COLO668 (cell line): Measurements from ENCODE around the gene ASPHD2.
A peak's percentile ranks its signal among the peaks of the same experiment; 100 is the strongest.
"Not testable (repeated sequence)": the region's sequence is repeated elsewhere in the genome, so short reads cannot be mapped to it uniquely, and the experiment has no call there.

Source experiments
- DNase-seq: peaks from one replicate; lab custom pipeline; 2025; ENCODE audit not compliant: unreplicated experiment; lab: John Stamatoyannopoulos, UW

Gene ASPHD2

GRCh38 chr22:26416256-26416655, 12.8 kb upstream of the ASPHD2 start:
- no peak for DNase-seq

DNA sequence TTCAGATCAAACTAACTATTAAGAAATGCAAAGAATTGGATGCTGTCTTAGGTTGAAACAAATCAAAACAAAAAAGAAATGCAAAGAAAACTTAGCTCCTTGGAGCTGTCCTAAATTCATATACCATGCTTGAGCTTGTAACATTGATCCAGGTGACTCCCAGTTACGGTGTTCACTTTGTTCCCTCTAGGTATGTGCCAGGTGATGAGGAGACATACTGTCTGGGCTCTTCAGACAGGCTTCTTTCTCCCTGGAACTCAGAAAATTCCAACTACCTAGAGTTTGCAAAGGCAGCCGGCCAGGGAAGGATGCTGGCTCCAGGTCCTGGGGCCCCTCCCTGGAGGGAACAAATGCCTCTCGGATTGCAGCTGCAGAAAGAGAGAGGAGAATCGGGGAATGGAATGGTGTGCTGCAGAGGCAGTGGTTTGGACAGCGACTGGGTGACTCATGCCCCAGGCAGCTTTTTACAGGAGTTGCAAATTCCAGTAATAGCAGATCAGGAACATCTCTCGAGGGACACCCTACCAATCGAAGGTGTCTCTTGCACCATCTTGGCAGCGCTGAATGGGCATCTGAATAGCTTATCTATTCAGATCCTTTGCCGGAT, 12.3 kb upstream of the ASPHD2 start:
- no peak for DNase-seq

DNA sequence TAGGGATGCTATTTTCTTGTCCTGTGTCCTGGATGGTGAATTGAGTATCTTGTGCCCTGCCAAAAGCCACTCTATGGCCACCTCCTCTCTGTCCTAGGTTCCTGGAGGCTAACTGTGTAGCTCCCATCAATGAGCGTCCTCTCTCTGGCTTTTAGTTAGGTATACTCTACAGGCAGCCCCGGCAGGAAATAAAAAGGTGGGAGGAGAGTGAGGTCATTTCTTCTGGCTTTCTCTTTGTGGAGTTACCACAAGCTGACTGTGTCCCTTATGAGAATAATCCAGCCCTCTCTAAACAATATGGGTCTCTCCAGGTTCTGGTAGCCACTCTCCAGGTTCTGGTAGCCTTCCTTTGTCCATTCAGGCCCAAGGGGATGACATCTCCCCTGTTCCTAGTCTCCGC, 11.7 kb upstream of the ASPHD2 start:
- no peak for DNase-seq

DNA sequence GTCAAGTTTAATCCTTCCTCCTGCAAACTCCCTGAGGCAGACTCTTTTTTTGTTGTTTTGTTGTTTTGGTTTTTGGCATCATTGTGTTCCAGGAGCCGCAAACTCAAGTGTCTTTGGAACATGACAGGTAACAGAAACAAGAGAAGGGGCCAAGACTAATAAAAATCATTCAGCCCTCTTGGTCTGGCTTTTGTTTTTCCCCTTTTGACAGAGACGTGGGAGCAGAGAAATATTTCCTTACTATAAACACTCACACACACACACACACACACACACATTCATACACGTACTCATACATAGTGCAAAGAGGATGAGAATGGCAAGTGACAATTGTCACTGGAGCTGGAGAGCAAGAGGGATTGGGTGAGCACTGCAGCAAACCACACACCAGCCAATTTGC, 10.4 kb upstream of the ASPHD2 start:
- DNase-seq, result no peak

DNA sequence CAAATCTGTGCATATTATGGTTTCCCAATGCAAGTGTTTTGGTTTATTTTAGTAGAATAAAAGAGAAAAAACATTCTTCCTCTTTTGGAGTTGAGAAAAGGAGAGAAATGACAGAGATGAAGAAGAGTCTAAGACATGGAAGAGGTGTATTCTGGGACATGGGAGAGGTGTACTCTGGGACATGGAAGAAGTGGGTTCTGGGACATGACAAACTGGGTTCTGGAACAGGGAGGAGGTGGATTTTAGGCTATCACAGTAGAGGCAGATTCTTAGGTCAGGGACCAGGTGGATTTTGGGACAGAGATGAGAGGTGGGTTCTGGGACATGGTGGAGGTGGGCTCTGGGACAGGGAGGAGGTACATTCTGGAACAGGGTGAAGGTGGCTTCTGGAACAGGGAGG, 2.1 kb upstream of the ASPHD2 start:
- no peak for DNase-seq

DNA sequence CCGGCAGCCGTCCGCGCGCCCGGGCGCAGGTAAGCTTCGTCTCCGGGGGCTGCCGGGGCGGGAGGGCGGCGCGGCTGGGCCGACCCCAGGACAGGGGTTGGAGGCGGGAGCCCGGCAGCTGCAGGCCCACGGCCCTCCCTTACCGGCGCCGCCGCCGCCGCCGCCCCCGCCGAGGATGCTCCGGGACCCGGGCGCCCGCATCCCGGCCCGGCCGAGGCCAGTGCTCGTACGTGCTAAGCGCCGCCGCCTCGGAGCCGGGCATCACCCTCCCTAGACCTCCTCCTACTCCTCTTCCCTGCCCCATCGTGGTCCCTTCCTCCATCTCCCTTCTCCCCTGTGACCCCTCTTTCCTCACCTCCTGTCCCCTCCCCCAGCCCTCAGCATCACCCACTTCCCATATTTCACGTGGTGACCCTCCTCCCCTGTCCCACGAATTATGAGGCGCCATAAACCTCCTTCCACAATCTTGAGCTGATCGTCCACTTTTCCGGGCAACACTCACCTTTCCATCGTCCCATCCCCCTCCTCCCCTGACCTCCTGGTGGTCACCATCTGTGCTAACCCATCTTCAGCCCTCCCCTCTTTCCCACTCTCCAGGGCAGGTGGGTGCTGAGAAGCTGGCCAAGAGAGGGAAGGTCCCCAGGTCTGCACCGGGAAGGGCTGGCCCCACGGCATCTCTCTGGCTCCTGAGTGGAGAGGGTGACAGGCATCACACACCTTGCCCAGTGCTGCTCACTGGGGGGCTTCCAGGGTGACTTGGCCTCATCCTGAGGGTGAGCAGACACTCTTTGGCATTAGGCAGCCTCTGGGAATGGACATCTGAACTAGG, 612 bp downstream of the ASPHD2 start:
- peak; percentile 46 for DNase-seq

DNA sequence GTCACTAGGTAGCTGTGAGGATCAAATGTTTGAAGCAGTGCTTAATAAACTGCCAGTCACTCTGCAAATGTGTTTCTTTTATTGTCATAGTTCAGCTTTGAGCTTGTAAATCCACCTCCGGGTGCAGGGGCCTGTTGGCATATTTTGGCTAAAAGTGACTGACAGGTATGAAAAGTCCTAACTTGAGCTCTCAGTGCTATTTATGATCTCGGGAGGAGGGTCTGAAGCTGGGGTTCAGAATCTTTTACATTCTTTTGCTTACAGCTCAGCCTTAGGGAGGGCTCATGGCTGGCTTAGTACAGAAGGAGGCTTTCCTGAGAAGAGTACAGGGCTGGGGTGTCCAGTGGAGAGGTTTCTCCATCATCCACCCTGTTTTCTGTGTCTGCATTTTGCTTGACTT, 1.5 kb downstream of the ASPHD2 start:
- DNase-seq, result no peak

DNA sequence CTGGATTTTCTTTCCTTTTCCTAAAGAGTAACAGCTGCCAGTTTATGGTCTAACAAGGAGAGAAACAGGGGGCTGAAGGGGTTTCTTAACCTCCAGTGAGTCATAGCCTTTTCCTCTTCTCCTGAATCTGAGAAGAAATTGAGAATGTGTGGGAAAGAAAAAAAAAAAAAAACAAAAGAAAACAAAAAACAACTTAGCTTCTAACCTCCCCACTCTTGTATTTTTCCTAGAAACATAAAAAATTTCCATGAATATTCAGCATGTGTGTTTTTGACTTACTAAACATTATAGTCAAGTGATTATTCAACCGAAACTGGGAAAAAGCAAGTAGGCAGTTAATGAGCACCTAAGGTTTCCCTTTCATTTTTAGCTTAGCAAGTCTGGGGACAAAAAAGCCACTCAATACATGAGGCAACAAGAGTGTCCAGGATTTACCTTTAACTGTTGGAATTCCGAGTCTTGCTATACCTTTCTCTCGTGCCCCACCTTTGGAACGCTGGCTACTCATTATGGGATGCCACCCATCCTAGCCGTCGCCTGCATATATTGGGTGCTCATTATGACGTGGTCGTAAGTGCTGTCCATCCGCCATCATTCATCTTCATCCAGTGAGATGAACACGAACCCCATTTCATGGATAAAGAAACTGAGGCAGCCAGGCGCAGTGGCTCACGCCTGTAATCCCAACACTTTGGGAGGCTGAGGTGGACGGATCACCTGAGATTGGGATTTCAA, 2.4 kb downstream of the ASPHD2 start:
- no peak for DNase-seq

DNA sequence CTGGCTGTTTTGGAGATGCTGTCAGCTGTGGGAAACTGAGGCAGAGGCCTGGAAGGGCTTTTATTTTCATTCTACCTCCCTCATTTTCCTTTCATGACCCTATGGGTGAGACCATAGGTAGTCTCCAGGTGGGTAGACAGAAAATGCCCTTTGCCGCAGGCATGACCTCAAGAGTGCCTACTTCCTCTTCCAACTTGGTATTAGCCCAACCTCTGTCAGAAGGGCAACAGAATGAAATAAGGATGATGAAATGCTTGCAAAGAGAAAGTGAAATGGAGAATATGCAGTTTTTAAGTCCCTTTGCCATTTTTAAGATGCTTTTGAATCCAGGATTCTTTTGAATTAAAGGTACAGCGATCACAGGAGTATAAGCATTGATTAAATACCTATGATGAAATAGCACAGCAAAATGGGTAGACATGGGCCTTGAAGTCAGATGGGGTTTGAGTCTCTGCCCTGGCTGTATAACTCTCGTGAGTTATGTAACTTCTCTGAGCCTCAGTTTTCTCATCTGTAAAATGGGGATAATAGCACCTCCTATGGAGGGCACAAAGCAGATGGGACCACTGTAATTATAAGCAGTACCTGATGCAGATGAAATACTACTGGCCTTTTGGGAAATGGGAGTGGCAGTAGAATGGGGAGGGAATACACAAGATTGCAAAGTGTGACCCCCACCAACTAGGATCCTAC, 3.7 kb downstream of the ASPHD2 start:
- DNase-seq, result no peak

GRCh38 chr22:26433805-26434204, 4.7 kb downstream of the ASPHD2 start:
- DNase-seq, result no peak

GRCh38 chr22:26435327-26436093, 6.5 kb downstream of the ASPHD2 start:
- DNase-seq, result no peak

- no peak for DNase-seq
Observed at GRCh38 chr22:26436903-26437515, 7.9 kb downstream of the ASPHD2 start.

GRCh38 chr22:26437694-26438392, 8.8 kb downstream of the ASPHD2 start:
- DNase-seq, result no peak

DNA sequence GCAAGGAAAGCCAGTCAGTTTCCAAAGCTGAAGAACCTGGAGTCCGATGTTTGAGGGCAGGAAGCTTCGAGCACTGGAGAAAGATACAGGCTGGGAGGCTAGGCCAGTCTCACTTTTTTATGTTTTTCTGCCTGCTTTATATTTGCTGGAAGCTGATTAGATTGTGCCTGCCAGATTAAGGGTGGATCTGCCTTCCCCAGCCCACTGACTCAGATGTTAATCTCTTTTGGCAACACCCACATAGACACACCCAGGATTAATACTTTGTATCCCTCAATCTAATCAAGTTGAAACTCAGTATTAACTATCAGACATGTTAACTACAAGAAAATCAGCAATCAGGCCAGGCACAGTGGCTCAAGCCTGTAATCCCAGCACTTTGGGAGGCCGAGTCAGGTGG, 9.7 kb downstream of the ASPHD2 start:
- not testable (repeated sequence) for DNase-seq

- DNase-seq, result no peak
Observed at GRCh38 chr22:26439559-26439958, 10.5 kb downstream of the ASPHD2 start.

DNA sequence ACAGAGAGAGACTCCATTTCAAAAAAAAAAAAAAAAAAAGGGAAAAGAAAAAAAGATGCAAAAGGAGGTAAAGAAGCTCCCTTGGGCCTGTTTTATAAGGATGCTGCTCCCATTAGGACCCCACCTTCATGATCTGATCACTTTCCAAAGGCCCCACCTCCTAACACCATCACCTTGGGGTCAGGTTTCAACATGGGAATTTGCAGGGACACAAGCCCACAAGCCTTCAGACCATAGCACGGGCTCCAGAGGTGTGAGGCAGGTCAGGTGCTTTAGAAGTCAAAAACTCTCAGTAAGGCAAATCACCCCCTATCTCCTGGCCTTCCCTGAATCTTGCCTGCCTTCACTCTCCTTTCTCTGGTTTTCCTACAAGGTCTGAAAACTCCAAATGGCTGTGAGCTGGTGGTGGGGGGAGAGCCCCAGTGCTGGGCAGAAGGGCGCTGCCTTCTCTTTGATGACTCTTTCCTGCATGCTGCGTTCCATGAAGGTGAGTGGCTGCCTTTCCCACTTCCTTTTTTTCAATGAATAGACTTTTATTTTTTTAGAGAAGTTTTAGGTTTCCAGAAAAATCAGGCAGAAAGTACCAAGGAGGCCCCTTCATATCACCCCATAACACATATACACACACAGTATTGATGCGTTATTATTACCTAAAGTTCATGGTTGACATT, 13.2 kb downstream of the ASPHD2 start:
- DNase-seq, result no peak

- no peak for DNase-seq
Observed at GRCh38 chr22:26443901-26444690, 15.0 kb downstream of the ASPHD2 start.

DNA sequence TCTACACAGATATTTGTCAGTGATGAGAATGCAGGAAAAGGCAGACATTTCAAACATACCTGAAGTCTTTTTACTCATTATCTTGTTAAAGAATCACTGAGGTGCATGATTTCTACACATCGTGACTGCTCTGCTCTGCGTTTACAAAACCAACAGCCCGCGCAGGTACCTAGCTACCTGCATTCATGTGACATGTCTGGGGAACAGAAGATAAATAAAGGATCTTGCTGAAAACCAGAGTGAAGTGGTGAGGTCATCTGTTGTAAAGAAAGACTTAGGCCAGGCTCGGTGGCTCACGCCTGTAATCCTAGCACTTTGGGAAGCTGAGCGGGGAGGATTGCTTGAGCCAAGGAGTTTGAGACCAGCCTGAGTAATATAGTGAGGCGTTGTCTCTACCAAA, 15.7 kb downstream of the ASPHD2 start:
- DNase-seq, result no peak
